RCC 7860 (cell line): Measurements from ENCODE around the gene SLC35A3.
A peak's percentile ranks its signal among the peaks of the same experiment; 100 is the strongest.
"Not testable (repeated sequence)": the region's sequence is repeated elsewhere in the genome, so short reads cannot be mapped to it uniquely, and the experiment has no call there.

ENCODE experiments used
- DNase-seq: peaks from one replicate; pipeline ENCODE4 v3.0.0-alpha.2; 2015; ENCODE audit warnings: low spot score
- FAIRE-seq: peaks from 2 replicates; lab custom pipeline; 2012; peaks lifted over from hg19 to GRCh38; lab: Jason Lieb, UNC

SLC35A3 gene

DNA sequence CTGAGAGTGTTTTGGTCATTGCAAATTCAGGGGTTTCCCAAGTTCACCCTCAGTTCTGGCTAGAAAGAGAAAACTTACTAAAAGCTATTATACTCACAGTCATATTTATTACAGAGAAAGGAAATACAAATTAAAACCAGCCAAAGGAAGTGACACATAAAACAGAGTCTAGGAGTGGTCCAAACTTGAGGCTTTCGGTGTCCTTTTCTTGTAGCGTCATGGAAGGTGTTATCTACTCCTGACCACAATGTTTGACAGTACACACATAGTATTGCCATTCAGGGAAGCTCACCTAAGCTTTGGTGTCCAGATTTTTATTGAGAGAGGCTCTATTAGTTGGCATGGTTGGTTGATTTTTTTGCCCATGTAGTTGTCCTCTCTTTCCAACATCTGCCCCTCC, 59.0 kb downstream of the SLC35A3 start:
- no peak for DNase-seq
- no peak for FAIRE-seq

DNA sequence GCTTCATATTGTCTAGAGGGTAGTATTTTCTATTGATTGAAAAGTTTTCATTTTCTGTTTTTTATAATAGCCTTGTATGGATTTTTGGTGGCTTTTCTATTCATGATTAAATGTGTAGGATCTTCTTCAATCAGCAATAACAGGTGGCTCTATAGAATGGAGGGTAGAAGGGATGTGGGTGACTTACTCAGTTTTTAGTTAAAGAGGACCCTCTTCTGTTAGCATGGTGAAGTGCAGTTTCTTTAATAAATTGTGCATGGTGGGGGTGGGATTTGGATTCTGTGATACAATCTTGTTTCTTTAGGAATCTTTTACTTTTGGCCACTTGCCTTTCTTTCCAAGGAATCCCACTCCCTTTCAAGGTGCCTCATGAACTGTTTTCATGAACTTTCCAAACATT, 64.7 kb downstream of the SLC35A3 start:
- no peak for DNase-seq
- no peak for FAIRE-seq

DNA sequence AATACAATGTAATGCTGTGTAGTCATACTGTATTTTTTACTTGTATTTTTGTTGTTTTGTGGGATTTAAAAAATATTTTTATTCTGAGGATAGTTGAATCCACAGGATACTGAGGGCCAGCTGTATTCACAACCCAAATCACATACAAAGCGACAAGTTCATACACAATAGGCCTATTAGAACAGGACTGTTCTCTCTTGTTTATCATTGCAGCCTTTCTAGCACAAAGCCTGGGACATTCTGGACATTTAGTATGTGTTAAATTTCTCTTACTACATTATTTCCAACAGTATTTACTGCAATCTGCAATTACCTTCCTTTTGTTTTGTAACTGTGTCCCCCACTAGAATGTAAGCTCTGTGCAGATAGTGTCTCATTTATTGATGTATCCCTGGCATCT, 65.4 kb downstream of the SLC35A3 start:
- no peak for FAIRE-seq
- no peak for DNase-seq

DNA sequence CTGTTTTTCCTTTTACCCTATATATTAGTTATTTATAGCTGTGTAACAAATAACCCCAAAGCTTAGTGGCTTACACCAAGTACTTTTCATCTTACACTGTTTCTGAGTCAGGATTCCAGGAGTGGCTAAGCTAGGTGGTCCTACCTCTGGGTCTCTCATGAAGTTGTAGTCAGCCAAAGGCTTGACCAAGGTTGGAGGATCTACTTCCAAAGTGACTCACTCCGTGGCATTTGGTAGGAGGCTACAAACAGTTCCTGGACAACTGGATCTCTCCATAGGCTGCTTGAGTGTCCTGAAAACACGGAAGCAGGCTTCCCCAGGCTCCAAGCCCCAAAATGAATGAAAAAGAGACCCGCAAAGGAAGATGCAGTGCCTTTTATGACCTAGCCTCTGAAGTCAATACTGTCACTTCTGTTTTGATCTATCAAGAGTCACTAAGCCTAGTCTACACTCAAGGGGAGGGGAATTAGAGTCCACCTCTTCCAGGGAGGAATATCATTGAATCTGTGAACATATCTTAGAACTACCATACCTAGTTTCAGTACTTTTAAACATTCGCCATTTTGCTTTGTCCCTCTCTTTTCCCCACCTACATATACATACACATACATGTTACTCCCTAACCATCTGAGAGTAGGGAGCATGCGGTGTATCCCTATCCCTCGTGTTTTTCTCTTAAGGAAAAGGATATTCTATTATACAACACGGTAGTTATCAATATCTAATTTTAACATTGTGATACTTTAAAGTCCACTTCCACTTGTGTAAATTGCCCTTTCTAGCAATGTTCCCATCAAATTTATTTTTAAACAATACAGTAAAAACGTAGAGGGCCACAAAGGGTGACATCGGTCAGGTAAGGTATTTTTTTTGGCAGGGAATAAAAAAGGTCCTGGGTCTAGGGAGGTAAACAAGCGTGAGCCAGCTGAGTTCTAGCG, 67.2 kb downstream of the SLC35A3 start:
- peak; percentile 47 for DNase-seq

DNA sequence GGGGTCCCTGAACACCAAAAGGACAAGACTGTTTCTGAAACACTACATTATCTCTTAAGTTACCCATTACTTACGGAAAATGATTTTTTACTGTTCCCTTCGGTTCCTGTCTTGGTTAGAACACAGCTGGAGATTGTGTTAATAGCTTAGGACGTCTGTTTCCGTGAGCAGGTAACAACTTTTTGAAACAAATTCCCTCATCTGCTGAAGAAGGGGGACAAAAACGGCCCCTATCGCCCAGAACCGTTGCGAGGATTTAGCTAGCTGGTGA, 67.8 kb downstream of the SLC35A3 start:
- FAIRE-seq (no peak), DNase-seq (no peak)

More for the DNA sequence above, 67.2 kb downstream of the SLC35A3 start:
- no peak for FAIRE-seq

DNA sequence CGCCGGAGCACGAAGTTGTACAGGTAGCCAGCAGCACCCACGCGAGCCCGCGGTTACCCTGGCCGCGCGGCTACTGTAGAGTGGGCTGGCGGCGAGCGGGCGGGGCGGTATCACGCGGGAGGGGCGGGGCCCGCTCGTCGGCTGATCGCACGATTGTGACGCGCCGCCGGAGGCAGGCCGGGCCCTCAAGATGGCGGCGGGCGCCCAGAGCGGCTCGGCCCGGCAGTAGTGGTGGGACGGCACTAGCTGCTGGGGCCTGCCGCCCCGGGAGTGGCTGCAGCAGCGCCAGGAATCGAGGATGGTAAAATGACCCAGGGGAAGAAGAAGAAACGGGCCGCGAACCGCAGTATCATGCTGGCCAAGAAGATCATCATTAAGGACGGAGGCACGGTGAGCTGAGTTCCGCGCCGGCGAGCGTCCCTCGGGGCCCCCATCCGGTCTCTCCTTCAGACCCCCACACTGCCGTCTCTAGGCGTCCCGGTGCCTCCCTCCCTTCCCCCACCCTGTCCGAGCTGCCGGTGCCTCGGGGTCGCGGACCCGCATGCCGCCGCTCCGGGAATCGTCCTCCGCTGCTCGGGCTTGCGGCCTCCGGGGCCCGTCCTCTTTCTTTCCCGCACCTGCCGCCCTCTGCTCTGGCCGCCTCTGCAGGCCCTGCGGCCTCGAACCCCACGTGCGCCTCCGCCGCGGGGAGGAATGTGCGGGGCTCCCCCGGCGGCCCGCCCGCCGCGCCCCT, 68.3 kb downstream of the SLC35A3 start:
- peak; percentile 62 for DNase-seq
- FAIRE-seq = no peak

DNA sequence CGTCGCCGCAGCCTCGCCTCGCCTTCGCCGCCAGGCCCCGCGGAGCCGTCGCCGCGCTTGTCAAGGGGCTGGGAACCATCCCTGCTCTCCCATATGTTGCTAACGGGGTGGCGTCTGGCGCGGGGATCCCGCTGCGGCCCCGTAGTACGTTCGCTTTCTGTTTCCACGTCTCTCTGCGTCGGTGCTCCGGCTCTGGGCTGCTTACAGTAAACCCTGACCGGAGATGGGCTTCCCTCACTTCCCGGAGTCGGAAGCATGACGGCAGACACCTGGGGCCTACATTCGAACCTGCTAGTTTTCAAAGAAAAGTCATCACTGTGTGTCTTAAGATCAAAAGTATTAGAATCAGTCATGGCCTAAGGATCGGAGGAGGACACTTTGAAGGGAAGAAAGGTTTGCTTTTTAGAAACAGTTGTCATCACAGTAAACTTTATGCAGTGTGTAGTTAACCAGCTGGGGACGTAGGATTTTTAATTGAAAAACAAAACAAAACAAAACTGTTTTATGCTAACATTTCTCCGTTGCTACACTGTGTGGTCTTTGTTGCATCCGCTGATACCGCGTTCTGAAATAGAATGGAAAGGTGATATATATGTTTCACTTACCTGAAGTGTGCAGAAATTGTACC, 69.0 kb downstream of the SLC35A3 start:
- DNase-seq = peak; percentile 41
- FAIRE-seq = no peak

DNA sequence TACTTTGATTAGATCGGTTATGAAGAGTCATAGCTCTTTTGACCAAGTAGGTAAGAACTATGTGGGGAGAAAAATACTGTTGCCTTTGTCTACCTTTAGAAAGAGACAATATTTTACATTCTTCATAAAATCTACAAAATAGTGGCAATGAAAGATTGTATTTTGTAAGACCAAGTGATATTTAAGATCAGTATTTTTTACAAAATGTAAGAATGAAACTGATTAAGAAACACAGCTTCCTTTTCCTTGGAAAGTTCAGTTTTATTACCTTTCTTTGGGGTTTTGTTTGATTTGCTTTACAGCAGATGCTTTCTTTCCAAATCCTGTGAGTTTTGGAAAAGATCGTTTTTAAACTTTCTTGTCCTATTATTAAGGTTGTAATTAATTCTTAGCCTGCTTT, 69.8 kb downstream of the SLC35A3 start:
- DNase-seq = no peak
- FAIRE-seq = no peak

DNA sequence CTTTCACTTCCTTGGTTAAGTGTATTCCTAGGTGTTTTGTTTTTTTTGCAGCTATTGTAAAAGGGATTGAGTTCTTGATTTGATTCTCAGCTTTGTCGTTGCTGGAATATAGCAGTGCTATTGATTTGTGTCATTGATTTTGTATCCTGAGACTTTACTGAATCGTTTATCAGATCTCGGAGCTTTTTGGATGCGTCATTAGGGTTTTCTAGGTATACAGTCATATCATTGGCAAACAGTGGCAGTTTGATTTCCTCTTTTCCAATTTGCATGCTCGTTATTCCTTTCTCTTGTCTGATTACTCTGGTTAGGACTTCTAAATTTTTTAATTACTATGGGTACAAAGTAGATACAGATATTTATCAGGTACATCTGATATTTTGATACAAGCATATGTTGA, 75.4 kb downstream of the SLC35A3 start:
- no peak for FAIRE-seq
- DNase-seq = no peak

DNA sequence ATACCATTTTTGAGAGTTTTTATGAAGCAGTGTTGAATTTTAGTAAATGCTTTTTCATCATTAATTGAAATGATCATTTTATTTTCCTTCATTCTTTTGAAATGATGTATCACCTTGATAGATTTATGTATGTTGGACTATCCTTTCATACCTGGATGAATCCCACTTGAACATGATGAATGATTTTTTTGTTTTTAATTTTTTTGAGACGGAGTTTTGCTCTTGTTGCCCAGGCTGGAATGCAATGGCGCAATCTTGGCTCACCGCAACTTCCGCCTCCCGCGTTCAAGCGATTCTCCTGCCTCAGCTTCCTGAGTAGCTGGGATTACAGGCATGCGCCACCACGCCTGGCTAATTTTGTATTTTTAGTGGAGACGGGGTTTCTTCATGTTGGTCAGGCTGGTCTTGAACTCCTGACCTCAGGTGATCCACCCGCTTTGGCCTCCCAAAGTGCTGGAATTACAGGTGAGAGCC, 77.5 kb downstream of the SLC35A3 start:
- DNase-seq, FAIRE-seq: not testable (repeated sequence)

DNA sequence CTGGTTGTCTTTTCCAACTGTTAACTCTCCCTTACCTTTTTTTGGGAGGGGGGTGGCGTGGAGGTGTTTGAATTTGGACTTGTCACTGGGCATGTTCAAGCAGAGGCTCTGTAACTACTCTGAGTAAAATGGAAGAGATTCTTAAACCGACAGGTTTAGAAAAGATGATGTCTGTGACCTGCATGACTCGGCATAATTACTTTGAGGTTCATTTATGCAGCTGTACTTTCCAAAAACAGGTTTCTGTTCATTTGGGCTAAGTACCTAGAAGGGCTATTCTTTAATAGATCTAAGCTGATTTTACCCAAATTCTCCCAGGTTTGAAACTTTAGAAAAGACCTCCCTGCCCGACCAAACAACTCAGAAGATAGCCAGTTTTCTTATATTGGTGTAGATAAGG, 80.3 kb downstream of the SLC35A3 start:
- FAIRE-seq (no peak), DNase-seq (no peak)

DNA sequence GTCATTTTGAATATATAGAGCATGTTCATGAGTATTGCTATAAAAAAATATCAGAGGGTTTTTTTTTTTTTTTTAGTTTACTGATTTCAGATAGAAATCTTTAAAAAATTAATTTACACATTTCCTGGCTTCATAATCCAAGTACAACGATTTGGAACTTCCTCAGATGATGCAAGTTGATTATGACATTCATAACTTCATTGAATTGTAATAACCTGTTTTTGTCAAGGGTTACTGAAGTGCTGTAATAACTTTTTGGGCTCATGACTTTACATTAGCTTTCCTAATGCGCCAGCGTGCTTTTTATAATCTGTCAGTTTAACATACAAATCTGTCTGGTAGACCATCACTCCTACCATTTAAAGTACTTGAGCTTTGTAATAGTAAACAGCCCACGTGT, 81.6 kb downstream of the SLC35A3 start:
- FAIRE-seq = no peak
- DNase-seq = no peak

DNA sequence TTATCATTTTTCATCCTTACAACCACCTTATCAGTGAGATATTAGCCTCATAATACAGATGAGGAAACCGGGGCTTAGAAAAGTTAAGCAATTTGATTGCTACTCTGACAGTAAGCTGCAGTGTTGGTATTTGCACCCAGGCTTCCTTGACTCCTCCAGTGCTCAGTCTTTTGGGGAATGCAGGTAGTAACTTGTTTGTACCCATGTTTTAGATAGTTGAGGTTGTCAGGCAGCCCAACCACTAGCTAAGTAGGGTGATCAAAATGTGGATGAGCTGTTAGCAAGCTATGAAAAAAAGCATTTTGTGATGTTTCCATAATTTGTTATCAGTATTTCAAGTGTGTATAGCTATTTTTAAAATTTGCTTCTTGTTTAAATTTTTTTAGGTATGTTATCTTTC, 82.1 kb downstream of the SLC35A3 start:
- DNase-seq (no peak), FAIRE-seq (no peak)

DNA sequence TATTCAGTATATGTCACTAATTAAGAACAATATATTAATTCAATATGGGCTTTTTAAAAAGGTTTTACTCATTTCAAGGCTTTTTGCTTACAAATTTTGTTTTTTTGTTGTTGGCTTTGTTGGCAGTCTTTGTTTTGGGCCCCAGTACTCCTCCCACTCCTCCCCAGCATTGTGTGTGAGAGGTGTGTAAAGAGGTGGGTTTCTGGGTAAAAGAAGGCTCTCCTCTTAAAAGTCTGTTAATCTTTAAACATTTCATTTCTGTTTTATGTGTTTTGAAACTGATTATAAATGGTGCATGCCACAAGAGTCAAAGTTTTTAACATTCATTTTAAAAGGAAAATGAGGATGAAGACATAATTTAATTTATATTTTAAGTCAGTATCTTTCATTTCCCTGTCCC, 83.3 kb downstream of the SLC35A3 start:
- DNase-seq (no peak), FAIRE-seq (no peak)

DNA sequence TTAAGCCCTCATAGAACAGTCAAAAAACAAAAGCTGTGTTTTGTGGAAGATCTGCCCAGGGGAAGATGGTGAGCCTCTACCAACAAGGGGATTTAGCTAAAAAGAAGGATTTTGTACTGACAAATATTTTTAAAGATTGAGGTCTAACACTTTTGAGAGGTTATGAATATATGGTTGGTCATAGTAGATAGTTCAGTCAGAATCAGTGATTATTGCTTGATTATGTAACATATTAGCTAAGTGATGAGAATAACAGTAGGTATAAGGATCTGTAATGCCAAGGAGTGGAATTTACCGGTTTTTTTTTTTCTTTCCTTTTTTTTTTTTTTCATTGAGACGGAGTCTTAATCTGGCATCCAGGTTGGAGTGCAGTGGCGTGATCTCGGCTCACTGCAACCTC, 83.9 kb downstream of the SLC35A3 start:
- no peak for FAIRE-seq
- no peak for DNase-seq

DNA sequence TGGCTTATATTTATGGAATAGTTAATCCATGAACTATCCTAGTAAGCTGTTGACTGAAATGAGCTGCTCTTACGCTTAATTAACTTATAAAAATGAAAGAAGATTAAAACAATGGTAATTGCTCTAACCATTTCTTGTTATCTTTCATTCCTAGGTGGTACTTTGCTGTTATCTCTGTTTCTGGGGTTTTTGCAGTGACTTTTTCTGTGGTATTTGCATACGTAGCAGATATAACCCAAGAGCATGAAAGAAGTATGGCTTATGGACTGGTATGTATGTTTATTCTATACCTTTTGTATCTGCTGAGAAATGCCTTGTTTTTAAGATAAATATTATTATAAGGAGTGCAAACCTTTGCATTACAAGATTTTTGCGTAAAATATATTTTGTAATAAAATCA, 91.9 kb downstream of the SLC35A3 start:
- DNase-seq (no peak), FAIRE-seq (no peak)

DNA sequence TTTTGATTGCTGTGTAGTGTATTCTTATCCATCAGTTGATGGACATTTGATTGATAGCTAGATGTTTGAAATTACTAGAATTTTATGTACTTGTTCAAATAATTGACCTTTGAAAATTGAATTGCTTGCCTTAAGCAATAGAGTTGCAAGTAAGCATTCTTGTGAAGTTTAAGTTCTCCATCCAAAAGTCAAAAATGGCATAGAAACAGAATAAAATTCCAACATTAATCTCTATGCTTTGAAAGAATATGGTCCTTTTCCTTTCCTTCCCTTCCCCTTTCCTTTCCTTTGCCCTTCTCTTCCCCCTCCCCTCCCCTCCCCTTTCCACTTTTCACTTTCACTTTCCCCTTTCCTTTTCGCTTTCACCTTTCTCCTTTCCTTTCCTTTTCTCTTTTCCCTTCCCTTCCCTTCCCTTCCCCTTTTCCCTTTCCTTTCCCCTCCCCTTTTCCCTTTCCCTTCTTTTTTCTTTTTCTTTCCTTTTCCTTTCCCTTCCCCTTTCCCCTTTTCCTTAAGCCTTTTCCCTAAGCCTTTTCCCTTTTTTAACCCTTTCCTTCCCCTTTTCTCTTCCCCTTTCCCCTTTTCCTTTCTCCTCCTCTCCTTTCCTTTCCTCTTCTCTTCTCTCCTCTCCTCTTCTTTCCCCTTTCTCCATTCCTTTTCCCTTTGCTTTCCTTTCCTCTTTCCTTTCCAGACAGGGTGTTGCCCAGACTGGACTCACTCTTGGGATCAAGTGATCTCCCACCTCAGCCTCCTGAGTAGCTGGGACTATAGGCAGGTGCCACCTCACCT, 95.6 kb downstream of the SLC35A3 start:
- FAIRE-seq (no peak), DNase-seq (no peak)

DNA sequence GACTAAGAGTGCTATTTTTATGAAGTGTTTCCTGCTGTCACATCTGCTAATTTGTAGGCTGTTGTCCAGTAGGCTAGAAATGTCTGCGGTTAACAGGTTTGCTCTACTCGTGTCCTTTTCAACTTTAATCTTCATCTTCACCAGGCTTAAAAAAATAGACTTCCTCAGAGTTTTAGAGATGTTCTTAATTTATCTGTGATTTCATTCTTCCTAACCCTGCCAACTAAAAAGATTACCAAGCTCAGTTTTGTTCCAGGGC, 96.1 kb downstream of the SLC35A3 start:
- DNase-seq (no peak), FAIRE-seq (no peak)

DNA sequence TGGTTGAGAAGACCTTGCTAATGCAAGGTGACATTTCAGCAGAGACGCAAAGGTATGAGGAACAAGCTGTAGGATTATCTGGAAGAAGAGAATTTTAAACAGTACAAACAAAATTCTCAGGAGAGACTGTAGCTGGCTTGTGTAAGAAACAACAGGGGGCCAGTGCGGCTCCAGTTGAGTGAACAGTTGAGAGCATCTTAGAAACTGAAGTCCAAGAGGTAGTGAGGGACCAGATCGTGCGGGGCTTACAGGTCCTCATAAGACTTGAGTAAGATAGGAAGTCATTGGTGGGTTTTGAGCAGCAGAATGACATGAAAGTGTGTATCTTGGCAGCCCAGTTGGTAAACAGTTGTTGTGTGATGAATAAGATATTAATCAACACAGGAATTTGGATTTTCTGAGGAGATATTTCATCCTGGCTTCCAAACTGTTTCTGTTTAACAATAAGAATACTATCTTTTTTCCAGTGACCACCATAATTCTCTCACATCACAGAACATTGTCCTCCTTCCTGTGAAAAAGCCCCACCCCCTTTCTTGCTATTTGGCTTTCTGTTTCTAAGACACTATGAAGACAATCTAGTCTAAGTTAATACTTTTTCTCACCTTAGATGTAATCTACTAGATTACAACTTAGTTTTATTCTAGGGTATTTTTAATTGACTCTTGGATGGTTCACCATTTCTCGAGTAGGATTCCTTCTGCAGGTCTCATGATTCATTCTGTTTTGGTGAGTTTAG, 100.6 kb downstream of the SLC35A3 start:
- no peak for DNase-seq

DNA sequence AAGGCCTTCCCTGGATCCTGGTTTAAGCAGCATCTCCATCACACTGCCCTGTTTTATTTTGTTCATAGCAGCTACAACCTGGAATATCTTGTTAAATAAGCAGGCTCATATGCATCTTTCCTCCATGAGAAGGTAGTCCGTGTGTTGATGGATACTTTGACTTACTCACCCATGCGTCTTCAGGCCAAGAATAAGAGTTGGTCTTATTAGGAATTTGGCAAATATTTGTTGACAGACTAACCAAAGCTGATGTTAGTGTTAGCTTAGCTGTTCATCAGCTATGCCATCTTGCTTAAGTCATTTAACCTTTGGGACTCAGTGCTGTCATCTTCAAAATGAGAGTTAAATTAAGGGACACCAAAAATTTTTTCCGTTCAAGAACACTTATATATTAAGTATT, 103.7 kb downstream of the SLC35A3 start:
- DNase-seq = no peak
- no peak for FAIRE-seq

More for the DNA sequence above, 100.6 kb downstream of the SLC35A3 start:
- FAIRE-seq = no peak
